HG03060 (cell line): ENCODE measurements around the gene CANX.
"Not testable (repeated sequence)": the region's sequence is repeated elsewhere in the genome, so short reads cannot be mapped to it uniquely, and the experiment has no call there.

Source experiments
- ATAC-seq: cut with Tn5 transposase; IDR thresholded peaks from one replicate; pipeline ENCODE4 v1.9.1; 2021; ENCODE audit warnings: low read depth, moderate number of reproducible peaks; ENCODE audit not compliant: unreplicated experiment

CANX gene

GRCh38 chr5:179698935-179699615 lies at the start of gene CANX:
CANX (plus strand) TSS chr5:179698967; CDS start chr5:179705682, 6,715 bp downstream.
- no peak for ATAC-seq

- not testable (repeated sequence) for ATAC-seq
Observed at GRCh38 chr5:179649166-179649703, 49.5 kb upstream of the CANX start.

- not testable (repeated sequence) for ATAC-seq
Observed at GRCh38 chr5:179650245-179650644, 48.5 kb upstream of the CANX start.

- ATAC-seq: not testable (repeated sequence)
Observed at GRCh38 chr5:179653135-179653534, 45.6 kb upstream of the CANX start.

DNA sequence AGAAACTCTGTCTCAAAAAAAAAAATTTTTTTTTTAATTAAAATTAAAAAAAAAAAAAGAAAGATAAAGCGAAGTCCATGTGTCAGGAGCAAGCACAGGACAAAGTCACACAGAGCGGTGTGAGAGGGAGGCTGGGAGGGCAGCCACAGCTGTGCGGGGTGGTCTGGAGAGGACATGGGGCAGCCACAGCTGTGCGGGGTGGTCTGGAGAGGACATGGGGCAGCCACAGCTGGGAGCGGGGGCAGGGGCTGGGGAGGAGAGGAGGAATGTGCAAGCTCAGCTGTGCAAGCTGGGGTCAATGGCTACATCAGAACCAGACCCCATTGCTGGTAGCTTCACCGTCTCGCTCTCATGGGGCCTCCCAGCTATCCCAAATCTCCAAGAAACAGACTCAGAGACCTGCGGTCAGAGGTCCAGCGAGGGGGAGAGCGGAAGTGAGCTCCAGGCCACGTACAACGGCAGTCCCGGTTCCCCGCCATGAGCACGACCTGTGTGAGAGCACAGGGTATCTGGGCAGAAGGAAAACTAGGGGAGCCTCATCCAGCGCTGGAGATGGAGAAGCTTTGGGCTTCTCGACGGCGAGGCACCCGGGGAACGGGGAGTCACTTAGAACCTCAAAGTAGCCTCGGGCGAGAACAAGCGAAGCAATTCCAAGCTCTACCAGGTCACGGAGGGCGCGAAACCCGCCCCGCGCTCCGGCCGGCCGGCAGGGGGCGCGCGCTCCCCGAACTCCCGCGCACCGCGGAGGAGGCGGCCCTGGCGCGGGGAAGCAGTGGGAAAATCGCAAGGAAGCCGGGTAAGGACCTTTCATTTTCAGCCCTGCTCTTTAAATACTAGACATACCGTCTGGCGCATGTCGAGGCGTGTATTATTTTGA lies 41.2 kb upstream of the CANX start:
- ATAC-seq: peak; percentile 66

GRCh38 chr5:179658179-179658856 lies 40.4 kb upstream of the CANX start:
- ATAC-seq: peak; percentile 10

DNA sequence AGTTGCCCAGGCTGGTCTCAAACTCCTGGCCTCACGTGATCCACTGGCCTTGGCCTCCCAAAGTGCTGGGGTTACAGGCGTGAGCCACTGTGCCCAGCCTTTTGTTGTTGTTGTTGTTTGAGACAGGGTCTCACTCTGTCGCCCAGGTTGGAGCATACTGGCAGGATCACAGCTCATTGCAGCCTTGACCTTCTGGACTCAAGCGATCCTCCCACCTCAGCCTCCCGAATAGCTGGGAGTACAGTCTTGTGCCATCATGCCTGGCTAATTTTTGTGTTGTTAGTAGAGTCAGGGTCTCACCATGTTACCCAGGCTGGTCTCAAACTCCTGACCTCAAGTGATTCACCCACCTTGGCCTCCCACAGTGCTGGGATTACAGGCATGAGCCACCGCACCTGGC lies 37.1 kb upstream of the CANX start:
- ATAC-seq: not testable (repeated sequence)

- ATAC-seq: no peak
Observed at GRCh38 chr5:179668391-179668790, 30.4 kb upstream of the CANX start.

GRCh38 chr5:179678223-179679013 lies 20.3 kb upstream of the CANX start:
- ATAC-seq: peak; percentile 64

- peak; percentile 28 for ATAC-seq
Observed at GRCh38 chr5:179679014-179679674, 19.6 kb upstream of the CANX start.

- ATAC-seq: no peak
Observed at GRCh38 chr5:179680014-179680779, 18.6 kb upstream of the CANX start.

GRCh38 chr5:179680780-179681401 lies 17.9 kb upstream of the CANX start, which contains the start of gene CBY3:
CBY3 (minus strand) TSS chr5:179681034; CDS start chr5:179680918, 116 bp downstream.
- no peak for ATAC-seq

DNA sequence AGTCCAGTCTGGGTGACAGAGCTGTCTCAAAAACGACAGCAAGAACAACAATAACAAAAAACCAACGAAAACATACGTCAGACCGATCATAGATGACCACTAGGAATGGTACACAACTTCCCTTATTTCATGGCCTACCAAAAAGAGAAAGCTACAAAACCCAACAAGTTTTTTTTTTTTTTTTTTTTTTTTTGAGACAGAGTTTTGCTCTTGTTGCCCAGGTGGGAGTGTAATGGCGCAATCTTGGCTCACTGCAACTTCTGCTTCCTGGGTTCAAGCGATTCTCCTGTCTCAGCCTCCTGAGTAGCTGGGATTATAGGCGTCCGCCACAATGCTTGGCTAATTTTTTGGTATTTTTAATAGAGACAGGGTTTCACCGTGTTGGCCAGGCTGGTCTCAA lies 9.6 kb upstream of the CANX start:
- ATAC-seq: not testable (repeated sequence)

DNA sequence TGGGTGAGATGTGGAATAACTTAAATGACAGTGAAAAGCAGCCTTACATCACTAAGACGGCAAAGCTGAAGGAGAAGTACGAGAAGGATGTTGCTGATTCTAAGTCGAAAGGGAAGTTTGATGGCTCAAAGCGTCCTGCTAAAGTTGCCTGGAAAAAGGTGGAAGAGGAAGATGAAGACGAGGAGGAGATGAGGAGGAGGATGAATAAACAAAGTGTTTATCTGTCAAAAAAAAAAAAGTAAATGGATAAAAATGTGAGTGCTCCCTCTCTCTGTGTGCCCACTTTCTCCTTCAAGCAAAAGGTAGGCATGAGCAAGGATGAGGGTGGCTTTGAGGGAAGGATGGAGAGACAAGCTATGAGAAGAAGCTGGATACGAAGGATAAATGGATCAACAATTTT lies 4.2 kb upstream of the CANX start:
- no peak for ATAC-seq

DNA sequence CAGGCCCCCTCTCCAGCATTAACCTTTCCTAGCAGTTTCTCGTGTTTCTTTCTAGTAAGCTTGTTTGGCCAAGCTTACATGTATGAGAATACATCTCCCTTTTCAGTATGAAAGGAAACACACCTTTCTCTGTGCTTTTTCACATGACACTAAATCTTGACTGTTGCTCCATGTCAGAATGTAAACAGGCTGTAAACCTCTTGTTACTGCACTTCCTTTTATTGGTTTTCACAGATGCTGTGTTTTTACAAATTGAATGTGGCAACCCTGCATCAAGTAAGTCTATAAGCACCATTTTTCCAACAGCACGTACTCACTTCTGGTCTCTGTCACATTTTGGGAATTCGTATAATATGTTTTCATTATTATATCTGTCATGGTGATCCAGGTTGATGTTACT lies 2.2 kb upstream of the CANX start:
- no peak for ATAC-seq

DNA sequence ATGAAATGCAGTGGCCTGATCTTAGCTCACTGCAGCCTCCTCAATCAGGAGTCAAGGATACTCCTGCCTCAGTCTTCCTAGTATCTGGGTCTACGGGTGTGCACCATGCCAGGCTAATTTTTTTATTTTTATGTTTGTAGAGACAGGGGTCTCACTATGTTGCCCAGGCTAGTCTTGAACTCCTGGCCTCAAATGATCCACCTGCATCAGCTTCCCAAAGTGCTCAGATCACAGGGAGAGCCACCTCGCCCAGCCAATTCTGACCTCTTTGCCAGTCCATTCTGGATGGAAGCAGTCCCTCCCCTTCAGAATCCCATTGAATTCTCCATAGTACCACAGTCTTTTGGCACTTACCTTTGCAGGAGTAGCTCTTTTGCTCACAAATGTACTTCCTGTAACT lies 1.7 kb upstream of the CANX start:
- ATAC-seq: no peak

DNA sequence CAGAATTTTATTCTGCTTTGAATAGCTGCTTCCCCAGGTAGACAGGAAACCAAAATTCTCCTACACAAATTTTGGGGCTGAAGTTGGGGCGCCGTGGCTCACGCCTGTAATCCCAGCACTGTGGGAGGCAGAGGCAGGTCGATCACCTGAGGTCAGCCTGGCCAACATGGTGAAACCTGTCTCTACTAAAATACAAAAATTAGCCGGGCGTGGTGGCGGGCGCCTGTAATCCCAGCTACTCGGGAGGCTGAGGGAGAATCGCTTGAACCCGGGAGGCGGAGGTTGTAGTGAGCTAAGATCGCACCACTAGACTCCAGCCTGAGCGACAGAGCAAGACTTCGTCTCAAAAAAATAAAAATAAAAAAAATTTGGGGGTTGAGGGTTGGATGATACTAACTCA lies 1.2 kb upstream of the CANX start:
- ATAC-seq: not testable (repeated sequence)
